Astrocyte (in vitro differentiated cells and primary cell): ENCODE data around the gene PI4K2A. TPM values are rescaled to one million over a fixed set of nuclear protein-coding genes. Genes with fewer than 3 reads are reported as not detected.

Experiments
- DNase-seq: peaks from one replicate; pipeline ENCODE4 v3.0.0-alpha.2; 2010; ENCODE audit warnings: low read depth
- FAIRE-seq: peaks from 2 replicates; lab custom pipeline; 2011; peaks lifted over from hg19 to GRCh38; lab: Jason Lieb, UNC
- H2AFZ ChIP-seq: 2 replicates; pipeline ENCODE4 v1.6.0; 2012; ENCODE audit warnings: low read depth, low read length, inconsistent platforms
- H3K27ac ChIP-seq: 2 replicates; pipeline ENCODE4 v1.5.1; 2011; ENCODE audit warnings: low read depth, low read length, inconsistent platforms
- H3K27me3 ChIP-seq: 2 replicates; pipeline ENCODE4 v1.6.0; 2011; ENCODE audit warnings: low read length, inconsistent platforms; ENCODE audit not compliant: insufficient read depth
- H3K36me3 ChIP-seq: 2 replicates; pipeline ENCODE4 v1.5.1; 2011; ENCODE audit warnings: low read length, inconsistent platforms; ENCODE audit not compliant: insufficient read depth
- H3K4me1 ChIP-seq: 2 replicates; pipeline ENCODE4 v1.5.1; 2011; ENCODE audit warnings: low read length, inconsistent platforms; ENCODE audit not compliant: insufficient read depth
- H3K4me2 ChIP-seq: 2 replicates; pipeline ENCODE4 v1.6.0; 2012; ENCODE audit warnings: low read length, inconsistent platforms
- H3K4me3 ChIP-seq: 2 replicates; pipeline ENCODE4 v1.5.1; 2011; ENCODE audit warnings: low read depth, mild to moderate bottlenecking, low read length, inconsistent platforms; ENCODE audit not compliant: insufficient read depth
- H3K79me2 ChIP-seq: 2 replicates; pipeline ENCODE4 v1.6.0; 2012; ENCODE audit warnings: mild to moderate bottlenecking, low read length, inconsistent platforms; ENCODE audit not compliant: insufficient read depth
- H3K9ac ChIP-seq: 2 replicates; pipeline ENCODE4 v1.6.0; 2012; ENCODE audit warnings: mild to moderate bottlenecking, low read length, inconsistent platforms
- H3K9me3 ChIP-seq: 2 replicates; pipeline ENCODE4 v1.5.1; 2012; ENCODE audit warnings: low read depth, mild to moderate bottlenecking, low read length, inconsistent platforms; ENCODE audit not compliant: insufficient read depth
- H4K20me1 ChIP-seq: 2 replicates; pipeline ENCODE4 v1.6.0; 2012; ENCODE audit warnings: low read length, inconsistent platforms; ENCODE audit not compliant: insufficient read depth
- H3K27ac Mint-ChIP-seq: one replicate; pipeline ENCODE4 v1.8.0; 2021; ENCODE audit warnings: mild to moderate bottlenecking, mixed read lengths; ENCODE audit not compliant: unreplicated experiment
- H3K27me3 Mint-ChIP-seq: one replicate; pipeline ENCODE4 v1.8.0; 2021; ENCODE audit warnings: low read depth, mixed read lengths; ENCODE audit not compliant: unreplicated experiment
- H3K36me3 Mint-ChIP-seq: one replicate; pipeline ENCODE4 v1.8.0; 2021; ENCODE audit warnings: low read depth, mixed read lengths; ENCODE audit not compliant: unreplicated experiment
- H3K4me1 Mint-ChIP-seq: one replicate; pipeline ENCODE4 v1.8.0; 2021; ENCODE audit warnings: low read depth, mixed read lengths; ENCODE audit not compliant: unreplicated experiment
- H3K4me3 Mint-ChIP-seq: one replicate; pipeline ENCODE4 v1.8.0; 2021; ENCODE audit warnings: mild to moderate bottlenecking, moderate library complexity, mixed read lengths; ENCODE audit not compliant: unreplicated experiment
- H3K9me3 Mint-ChIP-seq: one replicate; pipeline ENCODE4 v1.8.0; 2021; ENCODE audit warnings: mild to moderate bottlenecking, mixed read lengths; ENCODE audit not compliant: unreplicated experiment
- EZH2 ChIP-seq: IDR thresholded peaks from 2 replicates; pipeline ENCODE4 v1.6.1; 2012; ENCODE audit warnings: mild to moderate bottlenecking, low read length, inconsistent platforms; ENCODE audit not compliant: insufficient read depth
- total RNA-seq: library from RNA; stranded (reverse); gene quantifications from 2 replicates; pipeline ENCODE4 v1.2.1, GENCODE V29; 2021
- TF ChIP-seq, protein P1 (sequence below): IDR thresholded peaks from 2 replicates; pipeline ENCODE4 v1.5.1; 2011; ENCODE audit warnings: low read depth, mild to moderate bottlenecking, inconsistent platforms, low read length, moderate library complexity; ENCODE audit not compliant: insufficient read depth

Gene PI4K2A
- total RNA-seq, 1 donor from 2014 or later: 37.8 TPM

DNA sequence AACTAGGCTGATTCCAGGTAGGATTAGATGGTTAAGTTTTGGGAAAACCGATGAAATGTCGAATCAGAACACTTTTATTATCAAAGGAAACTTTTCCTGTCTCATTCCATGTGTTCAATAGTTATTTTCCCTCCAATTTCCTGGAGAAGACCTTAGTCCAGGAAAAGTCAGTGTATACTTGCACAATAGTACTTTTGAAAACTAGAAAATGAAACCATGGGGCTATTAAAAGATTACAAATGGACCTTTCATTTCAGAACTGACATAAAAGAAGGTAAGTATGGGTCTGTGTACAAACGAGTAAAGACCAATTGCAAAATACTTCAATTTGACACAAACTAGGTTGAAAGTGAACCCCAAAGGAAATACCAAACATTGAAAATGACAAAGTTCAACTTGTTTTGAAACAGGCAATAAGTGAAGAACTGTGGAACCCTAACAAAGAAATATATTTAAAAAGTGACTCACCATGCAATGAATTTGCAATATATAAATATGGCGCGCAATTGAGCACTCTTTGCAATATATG lies 44.5 kb downstream of the PI4K2A start:
- no peaks in the 10 kb centered on the region for H3K27me3 ChIP-seq
- TF ChIP-seq, protein P1, sequence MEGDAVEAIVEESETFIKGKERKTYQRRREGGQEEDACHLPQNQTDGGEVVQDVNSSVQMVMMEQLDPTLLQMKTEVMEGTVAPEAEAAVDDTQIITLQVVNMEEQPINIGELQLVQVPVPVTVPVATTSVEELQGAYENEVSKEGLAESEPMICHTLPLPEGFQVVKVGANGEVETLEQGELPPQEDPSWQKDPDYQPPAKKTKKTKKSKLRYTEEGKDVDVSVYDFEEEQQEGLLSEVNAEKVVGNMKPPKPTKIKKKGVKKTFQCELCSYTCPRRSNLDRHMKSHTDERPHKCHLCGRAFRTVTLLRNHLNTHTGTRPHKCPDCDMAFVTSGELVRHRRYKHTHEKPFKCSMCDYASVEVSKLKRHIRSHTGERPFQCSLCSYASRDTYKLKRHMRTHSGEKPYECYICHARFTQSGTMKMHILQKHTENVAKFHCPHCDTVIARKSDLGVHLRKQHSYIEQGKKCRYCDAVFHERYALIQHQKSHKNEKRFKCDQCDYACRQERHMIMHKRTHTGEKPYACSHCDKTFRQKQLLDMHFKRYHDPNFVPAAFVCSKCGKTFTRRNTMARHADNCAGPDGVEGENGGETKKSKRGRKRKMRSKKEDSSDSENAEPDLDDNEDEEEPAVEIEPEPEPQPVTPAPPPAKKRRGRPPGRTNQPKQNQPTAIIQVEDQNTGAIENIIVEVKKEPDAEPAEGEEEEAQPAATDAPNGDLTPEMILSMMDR: no peak
- no peak for TF ChIP-seq EZH2
- no peaks in the 10 kb centered on the region for H3K79me2 ChIP-seq
- Mint-ChIP-seq H3K4me3 (peak overlapping the region; percentile 27), H3K4me1 (peaks cover 20% of the 10 kb centered on the region), H3K36me3 (no peaks in the 10 kb centered on the region), H3K27me3 (no peaks in the 10 kb centered on the region), H3K27ac (no peak overlapping the region), H3K9me3 (no peaks in the 10 kb centered on the region)
- no peak overlapping the region for H2AFZ ChIP-seq
- H3K9me3 ChIP-seq: no peaks in the 10 kb centered on the region
- H3K4me3 ChIP-seq: no peak overlapping the region
- H4K20me1 ChIP-seq: no peaks in the 10 kb centered on the region
- no peaks in the 10 kb centered on the region for H3K36me3 ChIP-seq
- peaks cover 39% of the 10 kb centered on the region for H3K4me1 ChIP-seq
- DNase-seq (no peak), FAIRE-seq (no peak)
- H3K27ac ChIP-seq: no peak overlapping the region
- H3K9ac ChIP-seq: no peak overlapping the region
- peak overlapping the region; percentile 89 for H3K4me2 ChIP-seq

- H3K9ac ChIP-seq: no peak overlapping the region
- FAIRE-seq: no peak
Measured at GRCh38 chr10:97685395-97685958, 45.0 kb downstream of the PI4K2A start.

More at GRCh38 chr10:97685395-97685958, 45.0 kb downstream of the PI4K2A start:
- Mint-ChIP-seq H3K9me3 (no peaks in the 10 kb centered on the region), H3K27me3 (no peaks in the 10 kb centered on the region), H3K4me3 (no peak overlapping the region), H3K36me3 (no peaks in the 10 kb centered on the region), H3K27ac (no peak overlapping the region), H3K4me1 (peaks cover 20% of the 10 kb centered on the region)
- Histone ChIP-seq H3K27ac (no peak overlapping the region), H3K4me1 (peaks cover 42% of the 10 kb centered on the region), H3K9me3 (no peaks in the 10 kb centered on the region), H2AFZ (no peak overlapping the region), H3K36me3 (no peaks in the 10 kb centered on the region), H3K4me2 (peak overlapping the region; percentile 89), H3K27me3 (no peaks in the 10 kb centered on the region), H3K79me2 (no peaks in the 10 kb centered on the region), H3K4me3 (no peak overlapping the region), H4K20me1 (no peaks in the 10 kb centered on the region)
- TF ChIP-seq, protein P1: no peak
- TF ChIP-seq EZH2: no peak
- DNase-seq: no peak
